ENCODE data around the gene KRTAP10-6.

Gene KRTAP10-6

DNA sequence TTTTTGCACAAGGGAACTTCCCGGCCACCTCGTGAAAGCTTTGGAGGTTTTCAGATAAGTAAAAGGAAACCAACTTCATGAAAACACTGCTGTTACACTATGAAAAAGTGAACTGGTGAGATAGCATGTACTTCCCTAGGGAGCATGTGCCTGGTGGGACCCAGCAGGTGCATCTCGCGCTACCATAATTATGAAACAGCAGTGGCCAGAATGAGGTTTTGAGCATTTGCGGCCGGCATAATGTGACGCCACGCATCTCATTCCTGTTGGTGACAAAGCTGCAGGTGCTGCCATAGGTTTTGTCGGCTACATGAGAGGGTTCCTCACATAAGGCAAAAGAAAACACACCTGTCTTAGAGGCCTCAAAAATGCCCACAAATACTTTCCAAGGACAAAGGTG lies 35.4 kb downstream of the KRTAP10-6 start:
- DNase-seq: no peak
- Histone ChIP-seq H3K9me3 (ENCODE audit: insufficient read depth, low read depth, low read length) (peaks cover 2% of the 10 kb centered on the region), H4K8ac (ENCODE audit: low read depth, low read length) (no peak overlapping the region), H4K12ac (ENCODE audit: low read depth, low read length) (no peak overlapping the region), H3K18ac (ENCODE audit: low read length) (no peak overlapping the region), H3K79me1 (ENCODE audit: low read length) (no peaks in the 10 kb centered on the region), H3K4me2 (ENCODE audit: low read length) (no peak overlapping the region), H3K79me2 (ENCODE audit: control insufficient read depth, insufficient read depth, low read length, poor library complexity) (no peaks in the 10 kb centered on the region), H4K91ac (ENCODE audit: low read depth, low read length) (no peak overlapping the region), H3K4ac (ENCODE audit: low read depth, low read length) (no peak overlapping the region), H2AK5ac (ENCODE audit: low read length) (no peak overlapping the region), H3K27me3 (ENCODE audit: insufficient read depth, low read length) (no peaks in the 10 kb centered on the region), H2BK120ac (ENCODE audit: insufficient read depth, low read length, poor library complexity) (no peak overlapping the region), H3K23ac (ENCODE audit: low read length) (no peak overlapping the region), H3K14ac (ENCODE audit: low read length) (no peak overlapping the region), H2AFZ (ENCODE audit: insufficient read depth, low read length, poor library complexity) (no peak overlapping the region), H3K27ac (ENCODE audit: low read depth, low read length) (no peak overlapping the region), H2BK5ac (ENCODE audit: low read depth, low read length, poor library complexity) (no peak overlapping the region), H2BK12ac (ENCODE audit: low read length) (no peak overlapping the region), H3K4me3 (ENCODE audit: low read depth, low read length) (no peak overlapping the region), H3K4me1 (ENCODE audit: control insufficient read depth in 1 of 2, insufficient read depth in 2 of 2, low read length in 2 of 2) (peaks cover 0 to 2% of the 10 kb centered on the region in 2 experiments), H3K9ac (ENCODE audit: low read length) (no peak overlapping the region), H3K36me3 (ENCODE audit: control insufficient read depth in 1 of 2, insufficient read depth in 2 of 2, low read length in 2 of 2) (no peaks in the 10 kb centered on the region)
- no CpG with 5 or more reads among the region's 9 CpGs for WGBS (ENCODE audit: extremely low coverage, insufficient coverage, insufficient read length)

DNA sequence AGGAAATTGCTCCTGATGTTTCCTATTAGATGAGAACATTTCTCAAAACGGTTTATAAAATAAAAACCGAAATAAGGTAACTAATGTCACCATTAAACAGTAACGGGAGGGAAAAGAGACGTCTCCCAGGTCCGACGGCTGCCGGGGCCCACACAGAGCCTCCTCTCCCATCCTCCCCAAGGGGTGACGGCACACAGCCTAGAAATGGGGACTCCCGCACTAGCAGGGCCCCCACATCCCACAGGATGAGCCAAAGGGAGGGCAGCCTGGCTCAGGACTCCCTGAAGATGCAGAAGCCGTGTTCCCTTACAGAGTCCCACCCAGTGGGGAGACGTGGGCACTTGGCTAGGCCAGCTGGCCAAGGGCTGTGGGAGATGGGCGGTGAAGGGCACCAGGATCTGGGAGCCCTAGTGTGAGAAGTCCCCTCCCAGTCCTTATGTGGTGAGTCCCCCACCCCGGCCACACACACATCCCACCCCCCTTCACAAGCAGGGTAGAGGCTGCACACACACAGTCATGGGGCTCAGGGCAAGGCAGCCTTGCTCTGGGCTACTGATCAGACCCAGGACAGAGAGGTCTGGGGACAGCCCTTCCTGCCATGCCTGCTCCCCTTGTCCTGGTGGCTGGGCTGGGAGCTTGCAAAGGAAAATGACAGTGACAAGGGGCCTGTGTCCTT lies 37.0 kb downstream of the KRTAP10-6 start:
- no peak for DNase-seq
- Histone ChIP-seq H2BK12ac (ENCODE audit: low read length) (no peak overlapping the region), H3K27me3 (ENCODE audit: insufficient read depth, low read length) (no peaks in the 10 kb centered on the region), H3K79me1 (ENCODE audit: low read length) (no peaks in the 10 kb centered on the region), H2AFZ (ENCODE audit: insufficient read depth, low read length, poor library complexity) (no peak overlapping the region), H4K8ac (ENCODE audit: low read depth, low read length) (no peak overlapping the region), H3K9ac (ENCODE audit: low read length) (no peak overlapping the region), H2BK5ac (ENCODE audit: low read depth, low read length, poor library complexity) (no peak overlapping the region), H3K4ac (ENCODE audit: low read depth, low read length) (no peak overlapping the region), H3K4me1 (ENCODE audit: control insufficient read depth in 1 of 2, insufficient read depth in 2 of 2, low read length in 2 of 2) (peaks cover 0 to 2% of the 10 kb centered on the region in 2 experiments), H4K12ac (ENCODE audit: low read depth, low read length) (no peak overlapping the region), H3K79me2 (ENCODE audit: control insufficient read depth, insufficient read depth, low read length, poor library complexity) (no peaks in the 10 kb centered on the region), H3K27ac (ENCODE audit: low read depth, low read length) (no peak overlapping the region), H2AK5ac (ENCODE audit: low read length) (no peak overlapping the region), H3K9me3 (ENCODE audit: insufficient read depth, low read depth, low read length) (peaks cover 4% of the 10 kb centered on the region), H3K14ac (ENCODE audit: low read length) (no peak overlapping the region), H3K23ac (ENCODE audit: low read length) (no peak overlapping the region), H4K91ac (ENCODE audit: low read depth, low read length) (no peak overlapping the region), H3K18ac (ENCODE audit: low read length) (no peak overlapping the region), H3K4me2 (ENCODE audit: low read length) (no peak overlapping the region), H2BK120ac (ENCODE audit: insufficient read depth, low read length, poor library complexity) (no peak overlapping the region), H3K36me3 (ENCODE audit: control insufficient read depth in 1 of 2, insufficient read depth in 2 of 2, low read length in 2 of 2) (no peaks in the 10 kb centered on the region), H3K4me3 (ENCODE audit: low read depth, low read length) (no peak overlapping the region)
- no CpG with 5 or more reads among the region's 13 CpGs for WGBS (ENCODE audit: extremely low coverage, insufficient coverage, insufficient read length)

- Histone ChIP-seq H3K4me2 (ENCODE audit: low read length) (no peak overlapping the region), H2BK5ac (ENCODE audit: low read depth, low read length, poor library complexity) (no peak overlapping the region), H3K23ac (ENCODE audit: low read length) (no peak overlapping the region), H3K36me3 (ENCODE audit: control insufficient read depth in 1 of 2, insufficient read depth in 2 of 2, low read length in 2 of 2) (peaks cover 0 to 2% of the 10 kb centered on the region in 2 experiments), H4K91ac (ENCODE audit: low read depth, low read length) (no peak overlapping the region), H3K4me3 (ENCODE audit: low read depth, low read length) (no peak overlapping the region), H3K4me1 (ENCODE audit: control insufficient read depth in 1 of 2, insufficient read depth in 2 of 2, low read length in 2 of 2) (peaks cover 0 to 10% of the 10 kb centered on the region in 2 experiments), H3K14ac (ENCODE audit: low read length) (no peak overlapping the region), H3K4ac (ENCODE audit: low read depth, low read length) (no peak overlapping the region), H3K27me3 (ENCODE audit: insufficient read depth, low read length) (no peaks in the 10 kb centered on the region), H3K27ac (ENCODE audit: low read depth, low read length) (no peak overlapping the region), H3K9me3 (ENCODE audit: insufficient read depth, low read depth, low read length) (peaks cover 6% of the 10 kb centered on the region), H2AFZ (ENCODE audit: insufficient read depth, low read length, poor library complexity) (no peak overlapping the region), H3K79me1 (ENCODE audit: low read length) (peaks cover 11% of the 10 kb centered on the region), H2AK5ac (ENCODE audit: low read length) (no peak overlapping the region), H4K8ac (ENCODE audit: low read depth, low read length) (no peak overlapping the region), H3K18ac (ENCODE audit: low read length) (no peak overlapping the region), H3K9ac (ENCODE audit: low read length) (no peak overlapping the region), H2BK120ac (ENCODE audit: insufficient read depth, low read length, poor library complexity) (no peak overlapping the region), H4K12ac (ENCODE audit: low read depth, low read length) (no peak overlapping the region), H2BK12ac (ENCODE audit: low read length) (no peak overlapping the region), H3K79me2 (ENCODE audit: control insufficient read depth, insufficient read depth, low read length, poor library complexity) (no peaks in the 10 kb centered on the region)
- WGBS (ENCODE audit: extremely low coverage, insufficient coverage, insufficient read length): no CpG with 5 or more reads among the region's 13 CpGs
- no peak for DNase-seq
These were observed 39.6 kb downstream of the KRTAP10-6 start for GRCh38 chr21:44552681-44553080.

GRCh38 chr21:44552136-44552535 lies 40.2 kb downstream of the KRTAP10-6 start:
- no peak overlapping the region for H3K9ac ChIP-seq (ENCODE audit: low read length)
- no peak overlapping the region for H4K91ac ChIP-seq (ENCODE audit: low read depth, low read length)
- WGBS (ENCODE audit: extremely low coverage, insufficient coverage, insufficient read length): no CpG with 5 or more reads among the region's 6 CpGs
- H4K12ac ChIP-seq (ENCODE audit: low read depth, low read length): no peak overlapping the region
- H3K27me3 ChIP-seq (ENCODE audit: insufficient read depth, low read length): no peaks in the 10 kb centered on the region
- H3K23ac ChIP-seq (ENCODE audit: low read length): no peak overlapping the region
- peaks cover 8% of the 10 kb centered on the region for H3K9me3 ChIP-seq (ENCODE audit: insufficient read depth, low read depth, low read length)
- no peak overlapping the region for H3K4me2 ChIP-seq (ENCODE audit: low read length)
- no peak overlapping the region for H3K4me3 ChIP-seq (ENCODE audit: low read depth, low read length)
- peak overlapping the region; percentile 16 for H2BK12ac ChIP-seq (ENCODE audit: low read length)
- no peak overlapping the region for H2AK5ac ChIP-seq (ENCODE audit: low read length)
- peaks cover 11% of the 10 kb centered on the region for H3K79me1 ChIP-seq (ENCODE audit: low read length)
- H3K14ac ChIP-seq (ENCODE audit: low read length): no peak overlapping the region
- H3K4me1 ChIP-seq (ENCODE audit: control insufficient read depth in 1 of 2, insufficient read depth in 2 of 2, low read length in 2 of 2): peaks cover 0 to 10% of the 10 kb centered on the region in 2 experiments
- H2BK5ac ChIP-seq (ENCODE audit: low read depth, low read length, poor library complexity): no peak overlapping the region
- H2BK120ac ChIP-seq (ENCODE audit: insufficient read depth, low read length, poor library complexity): no peak overlapping the region
- no peak overlapping the region for H2AFZ ChIP-seq (ENCODE audit: insufficient read depth, low read length, poor library complexity)
- H3K36me3 ChIP-seq (ENCODE audit: control insufficient read depth in 1 of 2, insufficient read depth in 2 of 2, low read length in 2 of 2): peaks cover 0 to 2% of the 10 kb centered on the region in 2 experiments
- no peak overlapping the region for H3K18ac ChIP-seq (ENCODE audit: low read length)
- H3K4ac ChIP-seq (ENCODE audit: low read depth, low read length): no peak overlapping the region
- no peak overlapping the region for H3K27ac ChIP-seq (ENCODE audit: low read depth, low read length)
- H4K8ac ChIP-seq (ENCODE audit: low read depth, low read length): no peak overlapping the region
- H3K79me2 ChIP-seq (ENCODE audit: control insufficient read depth, insufficient read depth, low read length, poor library complexity): no peaks in the 10 kb centered on the region
- no peak for DNase-seq
